MG63 (cell line): ENCODE data around the gene UTY. TPM values are rescaled to one million over a fixed set of nuclear protein-coding genes. Genes with fewer than 3 reads are reported as not detected.
"Not testable (repeated sequence)": the region's sequence is repeated elsewhere in the genome, so short reads cannot be mapped to it uniquely, and the experiment has no call there.

Experiments
- DNase-seq: peaks from one replicate; pipeline ENCODE4 v3.0.0-alpha.2; 2020
- H3K27me3 ChIP-seq: fragments of 250-450 bp; sonication (Bioruptor Pico); 2 replicates; pipeline ENCODE4 v1.5.1; 2020; ENCODE audit warnings: mild to moderate bottlenecking, moderate library complexity
- H3K36me3 ChIP-seq: fragments of 250-450 bp; sonication (Bioruptor Pico); 2 replicates; pipeline ENCODE4 v1.5.1; 2020; ENCODE audit warnings: mild to moderate bottlenecking, moderate library complexity
- H3K4me3 ChIP-seq: fragments of 250-450 bp; sonication (Bioruptor Pico); 2 replicates; pipeline ENCODE4 v1.5.1; 2020; ENCODE audit warnings: mild to moderate bottlenecking, moderate library complexity
- H3K9me3 ChIP-seq: fragments of 250-450 bp; sonication (Bioruptor Pico); 2 replicates; pipeline ENCODE4 v1.5.1; 2020; ENCODE audit warnings: mild to moderate bottlenecking, moderate library complexity
- total RNA-seq: library from RNA; depleted of rRNA; stranded (reverse); fragments of >200 nt; shearing (Covaris generic); gene quantifications from 2 replicates; pipeline ENCODE4 v1.2.3, GENCODE V29; 2014; ENCODE audit warnings: low replicate concordance; rRNA removed

Gene UTY
- total RNA-seq, 1 experiment from 2014 or later, result 4.2 TPM

DNA sequence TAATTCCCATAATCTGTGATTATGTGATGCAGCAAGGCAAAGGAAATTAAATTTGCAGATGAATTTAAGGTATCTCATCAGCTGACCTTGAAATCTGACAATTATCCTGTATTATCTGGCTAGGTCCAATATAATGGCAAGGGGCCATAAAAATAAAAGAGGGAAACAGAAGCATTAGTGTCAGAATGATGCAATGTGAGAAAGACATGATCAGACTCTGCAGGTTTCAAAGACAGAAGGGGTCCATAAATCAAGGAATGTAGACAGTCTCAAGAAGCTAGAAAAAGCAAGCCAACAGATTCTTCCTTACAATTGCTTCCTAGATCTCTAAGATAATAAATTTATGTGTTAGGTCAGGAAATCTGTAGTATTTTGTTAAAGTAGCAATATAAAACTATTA, 208.1 kb downstream of the UTY start:
- Histone ChIP-seq H3K4me3 (no peak overlapping the region), H3K9me3 (no peaks in the 10 kb centered on the region), H3K36me3 (peaks cover 11% of the 10 kb centered on the region), H3K27me3 (no peaks in the 10 kb centered on the region)
- DNase-seq, result no peak

DNA sequence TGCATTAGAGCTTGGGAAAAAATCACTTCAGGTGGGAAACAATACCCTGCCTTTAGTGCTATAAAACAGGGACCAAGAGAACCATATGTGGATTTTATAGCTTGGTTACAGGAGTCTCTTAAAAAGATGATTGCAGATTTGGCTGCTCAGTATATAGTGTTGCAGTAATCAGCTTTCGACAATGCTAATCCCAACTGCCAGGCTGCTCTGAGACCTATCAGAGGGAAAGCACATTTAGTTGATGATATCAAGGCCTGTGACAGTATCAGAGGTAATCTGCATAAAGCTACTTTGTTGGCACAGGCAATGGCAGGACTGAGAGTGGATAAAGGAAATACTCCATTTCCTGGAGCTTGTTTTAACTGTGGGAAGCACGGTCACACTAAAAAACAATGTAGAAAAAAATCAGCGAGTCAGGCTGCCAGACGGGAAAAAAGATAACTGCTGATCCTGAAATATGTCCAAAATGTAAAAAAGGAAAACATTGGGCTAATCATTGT, 225.8 kb downstream of the UTY start:
- not testable (repeated sequence) for H3K9me3 ChIP-seq, H3K36me3 ChIP-seq, DNase-seq, H3K27me3 ChIP-seq, H3K4me3 ChIP-seq

DNA sequence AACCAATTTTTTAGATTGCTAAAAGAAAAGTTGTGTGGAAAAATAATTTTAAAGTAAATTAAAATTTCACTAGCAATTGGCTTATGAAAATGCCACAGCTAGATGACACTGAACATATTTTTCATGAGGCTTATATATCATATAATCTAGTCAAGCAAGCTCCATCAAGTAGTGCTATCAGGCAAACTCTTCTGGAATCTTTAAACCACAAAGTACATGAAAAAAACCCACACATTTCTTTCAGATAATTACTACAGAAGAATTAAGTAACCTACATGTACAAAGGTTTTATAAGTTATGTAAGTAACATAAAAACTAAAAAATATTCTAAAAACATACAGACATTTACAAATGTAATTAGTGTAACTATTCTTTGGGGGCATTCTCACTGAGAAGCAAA, 229.4 kb downstream of the UTY start:
- DNase-seq, result no peak
- no peaks in the 10 kb centered on the region for H3K27me3 ChIP-seq

DNA sequence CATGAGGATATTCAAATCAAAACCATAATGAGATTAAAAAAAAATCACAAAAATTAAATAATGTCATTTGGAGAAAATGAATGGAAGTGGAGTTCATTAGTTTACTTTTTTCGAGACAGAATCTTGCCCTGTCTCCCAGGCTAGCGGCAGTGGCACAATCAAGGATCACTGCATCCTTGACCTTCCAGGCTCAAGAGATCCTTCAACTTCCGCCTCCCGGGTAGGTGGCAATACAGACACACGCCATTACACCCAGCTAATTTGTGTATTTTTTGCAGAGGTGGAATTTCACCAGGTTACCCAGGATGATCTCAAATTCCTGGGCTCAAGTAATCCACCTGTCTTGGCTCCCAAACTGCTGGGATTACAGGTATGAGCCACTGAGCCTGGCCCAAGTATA, 236.1 kb downstream of the UTY start:
- H3K9me3 ChIP-seq, result no peaks in the 10 kb centered on the region
- no peaks in the 10 kb centered on the region for H3K36me3 ChIP-seq
- H3K4me3 ChIP-seq, result no peak overlapping the region
- DNase-seq, result no peak
- H3K27me3 ChIP-seq, result no peaks in the 10 kb centered on the region

More for the DNA sequence above, 229.4 kb downstream of the UTY start:
- H3K4me3 ChIP-seq, result no peak overlapping the region
- H3K36me3 ChIP-seq, result no peaks in the 10 kb centered on the region; the same call in 1 of the 2 replicates
- no peaks in the 10 kb centered on the region for H3K9me3 ChIP-seq

DNA sequence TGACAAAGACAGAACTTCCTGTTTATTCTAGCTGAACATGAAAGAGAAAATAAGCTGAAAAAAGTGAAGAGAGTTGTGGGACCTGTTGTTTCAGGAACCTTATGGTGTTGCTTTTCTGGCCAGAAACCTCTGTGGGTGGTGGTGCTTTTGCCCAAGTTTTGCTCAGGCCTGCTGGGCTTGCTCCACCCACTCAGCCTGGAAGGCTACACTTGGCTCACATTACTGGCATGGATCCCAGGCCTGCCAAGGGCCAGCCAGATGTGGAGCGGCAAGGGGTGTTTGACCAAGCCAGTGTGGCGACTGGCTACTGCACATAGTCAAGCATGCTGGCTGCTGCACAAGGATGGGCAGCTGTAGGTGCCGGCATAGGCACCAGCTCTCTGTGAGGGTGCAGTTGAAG, 245.9 kb downstream of the UTY start:
- Histone ChIP-seq H3K4me3 (no peak overlapping the region), H3K9me3 (no peaks in the 10 kb centered on the region), H3K36me3 (no peaks in the 10 kb centered on the region), H3K27me3 (no peaks in the 10 kb centered on the region)
- DNase-seq, result peak; percentile 91

DNA sequence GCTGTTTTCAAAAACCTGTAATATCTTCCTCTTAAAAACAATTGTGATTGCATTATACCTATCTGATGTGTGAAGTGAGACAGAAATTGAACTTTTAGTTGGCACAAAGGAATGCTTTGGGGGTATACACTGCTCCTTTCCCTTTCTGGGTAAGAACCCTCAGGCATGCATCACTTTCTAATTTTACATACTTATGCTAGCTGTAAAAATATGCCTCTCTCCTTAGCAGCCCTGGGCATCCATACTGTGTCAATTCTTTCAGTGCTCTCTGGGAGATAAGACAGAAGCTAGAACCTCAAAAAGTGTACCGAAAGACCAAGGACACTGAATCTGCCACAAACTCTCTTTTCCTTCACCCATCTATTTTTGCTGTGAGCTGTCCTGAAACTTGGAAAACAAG, 246.7 kb downstream of the UTY start:
- DNase-seq, result no peak
- Histone ChIP-seq H3K27me3 (no peaks in the 10 kb centered on the region), H3K36me3 (no peaks in the 10 kb centered on the region), H3K4me3 (no peak overlapping the region), H3K9me3 (no peaks in the 10 kb centered on the region)

DNA sequence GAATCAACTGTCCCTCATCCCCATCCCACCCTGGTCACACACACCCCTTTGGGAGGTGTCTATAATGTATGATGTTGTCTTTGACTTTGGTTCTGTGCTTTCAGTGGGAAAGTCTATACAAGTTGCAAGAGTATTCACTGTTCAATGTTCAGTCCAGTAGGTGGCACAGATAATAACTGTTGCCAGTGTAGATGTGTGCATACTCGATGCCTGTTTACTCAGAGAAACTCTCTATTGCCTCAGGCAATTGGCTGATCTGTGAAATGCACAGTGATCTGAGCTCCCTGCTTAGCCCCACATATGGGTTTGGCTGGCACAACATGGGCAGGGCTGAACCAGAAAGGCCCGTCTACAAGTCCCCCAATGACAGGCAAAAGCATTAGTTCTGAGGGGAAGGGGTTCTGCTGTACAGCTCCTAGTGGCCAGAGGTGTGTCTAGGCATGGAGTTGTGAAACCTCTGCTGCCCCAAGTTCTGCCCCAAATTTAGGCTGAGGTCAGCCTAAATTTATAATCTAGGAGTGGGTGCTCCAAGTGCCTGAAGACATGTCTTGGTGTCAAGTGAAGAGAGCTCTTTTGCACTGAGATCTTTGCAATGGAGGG, 252.4 kb downstream of the UTY start:
- no peak overlapping the region for H3K4me3 ChIP-seq
- DNase-seq, result no peak
- no peaks in the 10 kb centered on the region for H3K9me3 ChIP-seq
- no peaks in the 10 kb centered on the region for H3K27me3 ChIP-seq
- no peaks in the 10 kb centered on the region for H3K36me3 ChIP-seq

DNA sequence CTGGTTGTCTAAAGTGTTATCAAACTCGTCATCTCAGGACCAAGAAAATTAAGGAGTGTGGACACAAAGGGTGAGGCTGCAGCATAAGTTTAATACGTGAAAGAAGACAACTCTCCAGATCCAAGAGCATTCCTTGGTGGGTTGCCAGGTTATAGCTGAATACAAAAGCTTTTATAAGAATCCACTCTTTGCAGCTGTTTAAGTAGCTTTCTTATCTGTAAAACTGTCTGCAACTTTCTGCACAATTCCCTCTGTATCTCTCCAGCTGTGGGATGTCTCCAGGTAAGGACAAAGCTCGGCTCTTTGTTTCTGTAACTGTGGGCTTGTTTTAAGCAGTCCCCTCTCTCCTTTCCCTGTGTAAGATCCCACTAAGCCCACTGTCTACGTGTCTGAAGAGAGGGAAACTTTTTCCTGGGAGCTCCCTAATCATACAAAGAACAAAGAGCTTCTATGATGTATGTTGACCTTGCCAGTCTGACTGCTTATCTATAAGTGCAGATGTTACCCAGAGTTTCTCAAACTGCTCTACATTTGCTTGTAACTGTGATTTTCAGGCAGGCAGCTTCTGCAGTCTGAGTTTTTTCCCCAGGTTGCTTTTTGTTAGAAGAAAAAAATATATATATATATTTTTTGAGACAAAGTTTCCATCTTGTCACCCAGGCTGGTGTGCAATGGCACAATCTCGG, 268.7 kb downstream of the UTY start:
- Histone ChIP-seq H3K36me3 (no peaks in the 10 kb centered on the region), H3K9me3 (no peaks in the 10 kb centered on the region), H3K4me3 (no peak overlapping the region), H3K27me3 (no peaks in the 10 kb centered on the region)
- DNase-seq, result no peak

DNA sequence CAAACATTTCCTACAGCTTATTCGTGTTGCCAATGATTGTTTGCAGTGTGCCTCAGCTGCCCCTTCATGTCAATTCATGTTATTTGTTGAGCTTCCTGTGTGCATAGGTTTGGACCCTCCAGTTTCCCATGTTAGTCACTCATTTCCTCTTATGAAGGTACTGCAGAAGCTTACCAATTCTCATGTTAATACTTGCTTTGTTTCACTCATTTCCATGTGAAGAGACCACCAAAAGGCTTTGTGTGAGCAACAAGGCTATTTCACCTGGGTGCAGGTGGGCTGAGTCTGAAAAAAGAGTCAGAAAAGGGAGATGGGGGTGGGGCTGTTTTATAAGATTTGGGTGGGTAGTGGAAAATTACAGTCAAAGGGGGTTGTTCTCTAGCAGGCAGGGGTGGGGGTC, 274.6 kb downstream of the UTY start:
- H3K27me3 ChIP-seq, result no peaks in the 10 kb centered on the region
- H3K9me3 ChIP-seq, result no peaks in the 10 kb centered on the region
- H3K36me3 ChIP-seq, result no peaks in the 10 kb centered on the region
- no peak overlapping the region for H3K4me3 ChIP-seq
- DNase-seq, result no peak

Other genes starting within 250 kb of the UTY start
- 0.59 TPM in 1 of 2 replicates, not detected in the other for gene TMSB4Y, start 223.9 kb upstream of the UTY start, total RNA-seq